Upper lobe of left lung (tissue), 6 donors: ENCODE results near the gene GIGYF1. TPM values are rescaled to one million over a fixed set of nuclear protein-coding genes. Genes with fewer than 3 reads are reported as not detected.
A peak's percentile ranks its signal among the peaks of the same experiment; 100 is the strongest.

ENCODE experiments used
- ATAC-seq, 2 donors: fragments of 200-7000 bp; cut with Tn5 transposase; one replicate each; pipeline ENCODE4 v1.9.1; 2022; ENCODE audit warnings: mild to moderate bottlenecking in 2 of 2, moderate library complexity in 2 of 2; ENCODE audit not compliant: low FRiP score in 2 of 2
- DNase-seq, 2 donors: peaks; one replicate each; pipeline ENCODE4 v3.0.0-alpha.2; 2019 to 2020
- H3K27ac ChIP-seq, 4 donors: fragments of 200-600 bp; sonication (generic); one replicate each; pipeline ENCODE4 v1.5.1; 2016 to 2019
- H3K27me3 ChIP-seq, 4 donors: fragments of 200-600 bp; sonication (generic); one replicate each; pipeline ENCODE4 v1.5.1; 2017 to 2019
- H3K36me3 ChIP-seq, 4 donors: fragments of 200-600 bp; sonication (generic); one replicate each; pipeline ENCODE4 v1.5.1; 2016 to 2019
- H3K4me1 ChIP-seq, 4 donors: fragments of 200-600 bp; sonication (generic); one replicate each; pipeline ENCODE4 v1.5.1; 2018 to 2019
- H3K4me3 ChIP-seq, 4 donors: fragments of 200-600 bp; sonication (generic); one replicate each; pipeline ENCODE4 v1.5.1; 2017 to 2019; ENCODE audit warnings: mild to moderate bottlenecking in 2 of 4, moderate library complexity in 1 of 4
- H3K9me3 ChIP-seq, 4 donors: fragments of 200-600 bp; sonication (generic); one replicate each; pipeline ENCODE4 v1.5.1; 2018 to 2019
- EP300 ChIP-seq, 4 donors: sonication (generic); formaldehyde crosslinking; IDR thresholded peaks; one replicate each; pipeline ENCODE4 v1.5.1; 2017; ENCODE audit warnings: antibody characterized with exemption in 4 of 4, control low read depth in 2 of 4
- POLR2A ChIP-seq, 4 donors: fragments of 450-650 bp; IDR thresholded peaks; one replicate each; pipeline ENCODE4 v1.5.1; 2016 to 2017; ENCODE audit warnings: antibody characterized with exemption in 4 of 4, mild to moderate bottlenecking in 2 of 4
- POLR2AphosphoS5 ChIP-seq, 2 donors: sonication (generic); formaldehyde crosslinking; IDR thresholded peaks; one replicate each; pipeline ENCODE4 v1.5.1; 2017; ENCODE audit warnings: antibody characterized with exemption in 2 of 2
- WGBS, 2 donors: methylation state at CpG; one replicate each; pipeline ENCODE4 v1.1.5; 2017 to 2018; 5-methylcytosine and 5-hydroxymethylcytosine counted together
- total RNA-seq, 6 donors: library from RNA; depleted of rRNA in 4 of 6; stranded (reverse); fragments of >200 nt in 4 of 6; gene quantifications; one replicate each; pipeline versions ENCODE4 v1.1.0 to v1.2.1, GENCODE V29; 2016 to 2021
- TF ChIP-seq, protein P1 (sequence below), 6 experiments: fragments of 450-650 bp in 4 of 6; fragments of 200-600 bp in 2 of 6; sonication (generic) in 2 of 6; IDR thresholded peaks; one replicate each; pipeline ENCODE4 v1.5.1; 2016 to 2019; ENCODE audit warnings: antibody characterized with exemption in 6 of 6
- donor health status: DM: no; HTN: no; CAD: no; lungs with moderate emphysema.
- donor health status: DM: no; HTN: yes; CAD: no; lungs with severe emphysema.

GIGYF1 gene
- total RNA-seq, 6 donors from 2014 or later: 18.7 to 151 (median 52.9) TPM

DNA sequence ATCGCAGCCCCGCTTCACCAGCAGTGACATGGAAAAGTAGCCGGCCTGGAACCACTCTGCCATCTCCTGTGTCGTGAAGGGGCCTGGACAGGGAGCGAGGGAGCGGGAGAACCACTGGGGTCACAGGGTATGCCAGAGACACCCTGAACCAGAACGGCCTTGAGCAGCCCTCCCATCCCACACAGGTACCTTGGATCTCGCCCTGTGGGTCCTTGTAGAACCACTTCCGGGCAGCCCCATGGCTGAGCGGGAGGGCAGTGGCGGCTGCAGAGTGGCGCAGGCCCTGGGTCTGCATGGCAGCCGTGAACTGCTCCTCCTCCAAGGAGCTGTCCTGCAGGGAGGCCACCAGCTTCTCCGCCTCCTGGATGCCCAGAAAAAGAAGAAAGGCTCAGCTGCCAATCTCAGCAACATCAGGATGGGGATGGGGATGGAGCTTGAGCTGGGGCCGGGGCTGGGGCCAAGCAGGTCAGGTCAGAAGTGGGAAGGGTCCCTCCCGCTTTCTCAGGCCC lies 9.5 kb downstream of the GIGYF1 start:
- Histone ChIP-seq H3K36me3 (peaks cover 40 to 97% (median 84%) of the 10 kb centered on the region in 4 donors), H3K4me3 (no peak overlapping the region), H3K9me3 (no peaks in the 10 kb centered on the region), H3K27me3 (no peaks in the 10 kb centered on the region), H3K27ac (no peak overlapping the region), H3K4me1 (peaks cover 0 to 8% (median 3%) of the 10 kb centered on the region in 4 donors)
- ATAC-seq (no peak), DNase-seq (peak in 1 of 2 donors; percentile 60)
- TF ChIP-seq, protein P1, sequence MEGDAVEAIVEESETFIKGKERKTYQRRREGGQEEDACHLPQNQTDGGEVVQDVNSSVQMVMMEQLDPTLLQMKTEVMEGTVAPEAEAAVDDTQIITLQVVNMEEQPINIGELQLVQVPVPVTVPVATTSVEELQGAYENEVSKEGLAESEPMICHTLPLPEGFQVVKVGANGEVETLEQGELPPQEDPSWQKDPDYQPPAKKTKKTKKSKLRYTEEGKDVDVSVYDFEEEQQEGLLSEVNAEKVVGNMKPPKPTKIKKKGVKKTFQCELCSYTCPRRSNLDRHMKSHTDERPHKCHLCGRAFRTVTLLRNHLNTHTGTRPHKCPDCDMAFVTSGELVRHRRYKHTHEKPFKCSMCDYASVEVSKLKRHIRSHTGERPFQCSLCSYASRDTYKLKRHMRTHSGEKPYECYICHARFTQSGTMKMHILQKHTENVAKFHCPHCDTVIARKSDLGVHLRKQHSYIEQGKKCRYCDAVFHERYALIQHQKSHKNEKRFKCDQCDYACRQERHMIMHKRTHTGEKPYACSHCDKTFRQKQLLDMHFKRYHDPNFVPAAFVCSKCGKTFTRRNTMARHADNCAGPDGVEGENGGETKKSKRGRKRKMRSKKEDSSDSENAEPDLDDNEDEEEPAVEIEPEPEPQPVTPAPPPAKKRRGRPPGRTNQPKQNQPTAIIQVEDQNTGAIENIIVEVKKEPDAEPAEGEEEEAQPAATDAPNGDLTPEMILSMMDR (IDR thresholded peaks at IDR 0.05): no peak
- no peak for TF ChIP-seq EP300 (IDR thresholded peaks at IDR 0.05)
- TF ChIP-seq POLR2AphosphoS5 (IDR thresholded peaks at IDR 0.05): no peak
- no peak for TF ChIP-seq POLR2A (IDR thresholded peaks at IDR 0.05)
- WGBS, 2 donors: 91 to 97% methylated on average over 6 to 16 of the region's 16 CpGs

DNA sequence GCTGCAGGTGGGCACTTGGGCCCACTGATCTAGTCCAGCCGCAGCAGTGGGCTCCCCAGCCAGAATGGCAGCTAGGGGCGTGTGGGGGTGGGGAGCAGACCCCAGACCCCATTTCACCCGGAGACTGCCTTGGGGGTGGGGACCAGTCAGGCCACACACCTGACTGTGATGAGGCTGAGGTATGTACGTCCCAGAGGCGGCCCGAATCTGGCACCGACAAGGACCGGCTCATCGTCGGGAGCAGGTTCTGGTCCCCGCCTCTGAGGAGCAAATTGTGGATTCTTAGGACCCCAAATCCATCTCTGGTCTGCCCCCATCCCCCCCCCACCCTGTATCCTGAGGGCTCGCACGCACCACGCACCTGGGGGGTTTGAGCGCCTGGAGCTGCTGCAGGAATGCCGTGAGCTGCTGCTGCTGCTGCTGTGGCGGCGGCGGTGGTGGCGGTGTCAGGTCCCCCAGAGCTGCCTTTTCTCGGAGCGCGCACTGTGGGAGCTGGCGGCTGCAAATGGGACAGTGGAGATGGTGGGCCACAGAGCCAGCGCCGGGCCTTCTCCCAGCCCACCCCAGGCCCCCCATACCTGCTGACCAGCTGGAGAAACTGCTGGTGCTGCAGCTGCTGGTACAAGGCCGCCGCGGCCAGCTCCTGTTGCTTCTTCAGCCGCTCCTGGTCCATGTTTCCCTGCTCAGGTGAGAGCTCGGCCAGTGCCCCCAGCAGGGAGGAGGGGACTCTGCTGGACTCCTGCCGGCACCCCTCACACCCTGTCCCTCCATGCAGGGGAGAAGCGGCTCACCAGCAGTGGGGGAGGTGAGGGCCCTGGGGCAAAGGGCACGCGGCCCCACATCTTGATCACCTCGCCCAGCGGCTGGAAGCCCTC lies 10.2 kb downstream of the GIGYF1 start:
- peaks cover 40 to 100% (median 88%) of the 10 kb centered on the region in 4 donors for H3K36me3 ChIP-seq
- DNase-seq: peak in 1 of 2 donors; percentile 81

DNA sequence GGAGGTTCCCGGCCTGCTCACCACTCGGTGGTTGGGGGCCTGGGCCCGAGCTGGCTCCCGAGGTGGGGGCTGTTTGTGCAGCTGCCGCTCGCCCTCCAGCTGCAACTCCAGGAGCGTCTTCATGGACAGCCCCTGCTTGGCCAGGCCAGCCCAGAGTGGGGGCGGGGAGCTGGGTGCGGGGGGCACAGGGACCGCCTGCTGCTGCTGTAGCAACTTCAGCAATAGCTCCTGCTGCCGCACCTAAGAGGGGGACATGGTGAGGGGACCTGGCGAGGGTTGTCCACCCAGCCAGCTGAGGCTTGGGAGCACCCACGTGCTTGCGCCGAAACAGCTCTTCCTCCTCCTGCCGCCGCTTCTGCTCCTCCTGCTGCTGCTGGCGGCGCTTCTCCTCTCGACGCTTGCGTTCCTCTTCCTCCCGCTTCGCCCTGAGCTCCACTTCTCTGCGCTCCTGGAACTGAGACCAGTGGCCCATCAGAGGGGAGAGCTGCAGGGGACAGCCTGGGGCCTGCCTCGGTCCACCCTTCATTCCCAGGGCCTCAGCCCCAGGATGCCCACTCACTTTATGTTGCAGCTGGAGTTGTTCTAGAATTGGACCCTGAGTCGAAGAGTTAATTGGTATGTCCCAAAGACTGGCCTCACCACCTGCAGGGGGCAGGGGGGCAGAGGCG lies 10.9 kb downstream of the GIGYF1 start:
- TF ChIP-seq, protein P1 (IDR thresholded peaks at IDR 0.05): no peak
- TF ChIP-seq EP300 (IDR thresholded peaks at IDR 0.05) (no peak), POLR2AphosphoS5 (IDR thresholded peaks at IDR 0.05) (no peak), POLR2A (IDR thresholded peaks at IDR 0.05) (no peak)
- ATAC-seq: no peak
- no peak overlapping the region for H3K4me3 ChIP-seq
- peaks cover 6 to 13% (median 11%) of the 10 kb centered on the region in 4 donors for H3K4me1 ChIP-seq
- H3K27ac ChIP-seq: no peak overlapping the region
- peaks cover 47 to 100% (median 92%) of the 10 kb centered on the region in 4 donors for H3K36me3 ChIP-seq
- DNase-seq: peak in 1 of 2 donors; percentile 82
- WGBS, 2 donors: 89 to 95% methylated on average over 19 to 22 of the region's 28 CpGs
- no peaks in the 10 kb centered on the region for H3K9me3 ChIP-seq
- H3K27me3 ChIP-seq: no peaks in the 10 kb centered on the region

More for the DNA sequence above, 10.2 kb downstream of the GIGYF1 start:
- H3K27me3 ChIP-seq: no peaks in the 10 kb centered on the region
- ATAC-seq: no peak
- 92 to 97% methylated on average over 14 to 24 of the region's 37 CpGs for WGBS, 2 donors
- no peak overlapping the region for H3K4me3 ChIP-seq
- peaks cover 4 to 11% (median 8%) of the 10 kb centered on the region in 4 donors for H3K4me1 ChIP-seq
- no peak overlapping the region for H3K27ac ChIP-seq
- TF ChIP-seq EP300 (IDR thresholded peaks at IDR 0.05) (no peak), POLR2A (IDR thresholded peaks at IDR 0.05) (no peak)
- TF ChIP-seq, protein P1 (IDR thresholded peaks at IDR 0.05): no peak
- no peaks in the 10 kb centered on the region for H3K9me3 ChIP-seq

DNA sequence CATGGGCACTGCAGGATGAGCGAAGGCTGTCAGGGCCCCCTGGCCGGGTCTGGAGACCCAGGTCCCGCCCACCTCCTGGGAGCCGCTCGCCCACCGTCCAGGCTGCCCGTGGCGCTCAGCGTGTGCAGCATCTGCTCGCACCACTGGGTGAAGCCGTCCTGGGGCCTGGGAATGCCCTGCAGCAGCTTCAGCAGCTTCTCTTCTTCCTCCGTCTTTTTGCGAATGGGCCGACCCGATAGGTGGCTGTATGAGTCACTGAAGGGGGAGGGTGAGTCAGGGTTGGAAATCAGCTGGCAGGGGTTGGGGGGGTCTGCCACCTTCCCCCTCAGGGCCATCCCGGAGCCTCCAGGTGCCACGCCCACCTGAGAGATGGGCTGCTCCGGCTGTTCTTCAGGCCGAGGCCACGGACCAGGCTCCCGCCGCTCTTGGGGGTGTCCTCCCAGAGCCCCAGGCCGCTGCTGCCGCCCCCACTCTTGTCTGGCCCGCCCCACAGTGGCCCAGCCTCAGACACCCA lies 11.8 kb downstream of the GIGYF1 start:
- peak in 1 of 2 donors; percentile 75 for DNase-seq
- no peaks in the 10 kb centered on the region for H3K27me3 ChIP-seq
- H3K27ac ChIP-seq: no peak overlapping the region
- TF ChIP-seq EP300 (IDR thresholded peaks at IDR 0.05) (no peak), POLR2AphosphoS5 (IDR thresholded peaks at IDR 0.05) (no peak), POLR2A (IDR thresholded peaks at IDR 0.05) (no peak)
- TF ChIP-seq, protein P1 (IDR thresholded peaks at IDR 0.05): no peak
- no peak for ATAC-seq
- H3K9me3 ChIP-seq: no peaks in the 10 kb centered on the region
- H3K4me3 ChIP-seq: no peak overlapping the region
- peaks cover 54 to 100% (median 92%) of the 10 kb centered on the region in 4 donors for H3K36me3 ChIP-seq
- peaks cover 6 to 20% (median 11%) of the 10 kb centered on the region in 4 donors for H3K4me1 ChIP-seq
- WGBS, 2 donors: 86 to 90% methylated on average over 8 to 25 of the region's 25 CpGs
